HCT116 (cell line): ENCODE results near the gene CIP2A. TPM values are rescaled to one million over a fixed set of nuclear protein-coding genes. Genes with fewer than 3 reads are reported as not detected.

Source experiments
- ATAC-seq: fragments of 200-7000 bp; cut with Tn5 transposase; 2 replicates; pipeline ENCODE4 v1.9.1; 2020; ENCODE audit warnings: mild to moderate bottlenecking, moderate library complexity
- BruUV-seq: library from RNA; stranded (reverse); fragments of 400-500 nt; replicated peaks from 2 replicates; lab custom pipeline; 2021; lab: Mats Ljungman, UMichigan
- CTCF ChIA-PET: fragments of 300-600 bp; sonication (Branson Sonifier 250); formaldehyde crosslinking; loops from one replicate; lab custom pipeline; 2021; ENCODE audit warnings: antibody characterized with exemption; lab: Charles Lee
- POLR2A ChIA-PET: fragments of 300-600, 350-600 bp; sonication (Branson Sonifier 250); formaldehyde crosslinking; loops from one replicate; lab custom pipeline; 2021; ENCODE audit warnings: antibody characterized with exemption; lab: Charles Lee
- RAD21 ChIA-PET, 2 experiments: fragments of 300-600 bp; sonication (Branson Sonifier 250); formaldehyde crosslinking; loops; one replicate each; lab custom pipeline; 2023; ENCODE audit warnings: low total read pairs in 2 of 2; ENCODE audit not compliant: uncharacterized antibody in 2 of 2, unreplicated experiment in 2 of 2, low non-redundant PET in 1 of 2; lab: Charles Lee
- DNase-seq: peaks from one replicate; pipeline ENCODE4 v3.0.0-alpha.2; 2010; ENCODE audit warnings: low read depth, low spot score
- H2AFZ ChIP-seq: fragments of 200-600 bp; shearing (Covaris generic), sonication (generic); 2 replicates; pipeline ENCODE4 v1.6.1; 2017; ENCODE audit warnings: low read depth, mixed run types, mixed read lengths, antibody characterized with exemption, low read length; ENCODE audit not compliant: poor library complexity, severe bottlenecking
- H3K27ac ChIP-seq: 2 replicates; pipeline ENCODE4 v1.5.1; 2012; ENCODE audit warnings: low read depth, low read length
- H3K27me3 ChIP-seq: fragments of 200-600 bp; sonication (generic); 2 replicates; pipeline ENCODE4 v1.6.1; 2016; ENCODE audit warnings: mixed run types, low read length, mixed read lengths; ENCODE audit not compliant: insufficient read depth
- H3K36me3 ChIP-seq, 2 experiments: fragments of 200-500 bp in 1 of 2; fragments of 200-600 bp in 1 of 2; sonication (Bioruptor generic) in 1 of 2; sonication (generic) in 1 of 2; 2 replicates each; pipeline versions ENCODE4 v1.5.1 to v1.6.1; 2014 to 2016; ENCODE audit warnings: low read length in 2 of 2, inconsistent platforms in 1 of 2, mixed read lengths in 1 of 2, mixed run types in 1 of 2; ENCODE audit not compliant: insufficient read depth in 2 of 2, control insufficient read depth in 1 of 2
- H3K4me1 ChIP-seq, 2 experiments: fragments of 200-600 bp in 1 of 2; sonication (generic) in 1 of 2; 2 replicates each; pipeline versions ENCODE4 v1.5.1 to v1.6.1; 2012 to 2017; ENCODE audit warnings: low read length in 2 of 2, inconsistent platforms in 1 of 2, mild to moderate bottlenecking in 1 of 2, mixed read lengths in 1 of 2, mixed run types in 1 of 2, moderate library complexity in 1 of 2; ENCODE audit not compliant: insufficient read depth in 2 of 2, control insufficient read depth in 1 of 2
- H3K4me2 ChIP-seq: fragments of 200-600 bp; sonication (generic); 2 replicates; pipeline ENCODE4 v1.6.1; 2017; ENCODE audit warnings: mixed run types, low read length, mixed read lengths
- H3K4me3 ChIP-seq, 2 experiments: fragments of 200-600 bp in 1 of 2; sonication (generic) in 1 of 2; replicated peaks in 1 of 2; 2 replicates each; pipeline ENCODE4 v1.5.1; 2011 to 2016; ENCODE audit warnings: low read length in 2 of 2, control low read depth in 1 of 2, low read depth in 1 of 2, mild to moderate bottlenecking in 1 of 2, mixed read lengths in 1 of 2, mixed run types in 1 of 2
- H3K79me2 ChIP-seq: fragments of 200-600 bp; sonication (generic); 2 replicates; pipeline ENCODE4 v1.6.1; 2017; ENCODE audit warnings: mild to moderate bottlenecking, mixed run types, low read length, moderate library complexity, mixed read lengths; ENCODE audit not compliant: insufficient read depth
- H3K9ac ChIP-seq: fragments of 200-600 bp; sonication (generic); 2 replicates; pipeline ENCODE4 v1.6.1; 2016; ENCODE audit warnings: low read length, mixed read lengths
- H3K9me2 ChIP-seq: fragments of 200-600 bp; sonication (generic), shearing (Covaris generic); 2 replicates; pipeline ENCODE4 v1.6.1; 2017; ENCODE audit warnings: mixed run types, mild to moderate bottlenecking, moderate library complexity; ENCODE audit not compliant: insufficient read depth
- H3K9me3 ChIP-seq, 2 experiments: fragments of 200-500 bp in 1 of 2; fragments of 200-600 bp in 1 of 2; sonication (Bioruptor generic) in 1 of 2; sonication (generic) in 1 of 2; 2 replicates each; pipeline ENCODE4 v1.6.1; 2014 to 2017; ENCODE audit warnings: low read length in 2 of 2, mixed read lengths in 2 of 2, inconsistent platforms in 1 of 2, low read depth in 1 of 2, mild to moderate bottlenecking in 1 of 2, mixed run types in 1 of 2, moderate library complexity in 1 of 2; ENCODE audit not compliant: control insufficient read depth in 1 of 2, insufficient read depth in 1 of 2
- H4K20me1 ChIP-seq: fragments of 200-600 bp; sonication (generic), shearing (Covaris generic); 2 replicates; pipeline ENCODE4 v1.6.1; 2017; ENCODE audit warnings: mixed run types, mild to moderate bottlenecking, moderate library complexity; ENCODE audit not compliant: insufficient read depth
- CBX3 ChIP-seq: IDR thresholded peaks from 2 replicates; pipeline ENCODE4 v1.6.1; 2012; ENCODE audit warnings: low read depth
- CEBPB ChIP-seq: IDR thresholded peaks from 2 replicates; pipeline ENCODE4 v1.6.1; 2012; ENCODE audit warnings: low read depth
- EGR1 ChIP-seq: IDR thresholded peaks from 2 replicates; pipeline ENCODE4 v1.6.1; 2012; ENCODE audit warnings: low read depth
- ELF1 ChIP-seq: IDR thresholded peaks from 2 replicates; pipeline ENCODE4 v1.6.1; 2012; ENCODE audit warnings: low read depth, borderline replicate concordance
- EZH2 ChIP-seq: fragments of 200-600 bp; sonication (generic); IDR thresholded peaks from 2 replicates; pipeline ENCODE4 v1.6.1; 2017; ENCODE audit warnings: antibody characterized with exemption, mixed run types
- EZH2phosphoT487 ChIP-seq: fragments of 200-600 bp; IDR thresholded peaks from 2 replicates; pipeline ENCODE4 v1.6.1; 2018; ENCODE audit warnings: antibody characterized with exemption, borderline replicate concordance
- FOSL1 ChIP-seq: IDR thresholded peaks from 2 replicates; pipeline ENCODE4 v1.6.1; 2012; ENCODE audit warnings: low read depth
- JUND ChIP-seq: IDR thresholded peaks from 2 replicates; pipeline ENCODE4 v1.6.1; 2012
- POLR2A ChIP-seq: IDR thresholded peaks from 2 replicates; pipeline ENCODE4 v1.7.0; 2011; ENCODE audit warnings: borderline replicate concordance; ENCODE audit not compliant: insufficient read depth, insufficient read length; ENCODE audit errors: extremely low read depth
- POLR2AphosphoS5 ChIP-seq: IDR thresholded peaks from 2 replicates; pipeline ENCODE4 v1.6.1; 2011; ENCODE audit warnings: mild to moderate bottlenecking, low read depth, low read length, moderate library complexity
- SIN3A ChIP-seq: IDR thresholded peaks from 2 replicates; pipeline ENCODE4 v1.6.1; 2012; ENCODE audit warnings: low read depth
- SP1 ChIP-seq: IDR thresholded peaks from 2 replicates; pipeline ENCODE4 v1.6.1; 2012; ENCODE audit warnings: low read depth
- SRF ChIP-seq: IDR thresholded peaks from 2 replicates; pipeline ENCODE4 v1.6.1; 2012; ENCODE audit warnings: low read depth
- YY1 ChIP-seq: IDR thresholded peaks from 2 replicates; pipeline ENCODE4 v1.6.1; 2011; ENCODE audit warnings: low read length, low read depth, moderate library complexity, mild to moderate bottlenecking; ENCODE audit not compliant: insufficient replicate concordance; ENCODE audit errors: extremely low read depth
- ZFX ChIP-seq: fragments of 450-650 bp; IDR thresholded peaks from 2 replicates; pipeline ENCODE4 v1.6.1; 2017
- ZNF274 ChIP-seq: fragments of 200-500 bp; sonication (Bioruptor generic); IDR thresholded peaks from 2 replicates; pipeline ENCODE4 v1.6.1; 2014; ENCODE audit warnings: mild to moderate bottlenecking, low read depth, low read length, inconsistent platforms
- intact Hi-C: fragments of 100-400 bp; cut with micrococcal nuclease; formaldehyde crosslinking; loops from 2 replicates; pipeline ENCODE4 v1.10.0; 2022
- total RNA-seq: library from RNA; stranded (reverse); gene quantifications from one replicate; pipeline ENCODE4 v1.2.1, GENCODE V29; 2021; ENCODE audit not compliant: unreplicated experiment
- TF ChIP-seq, protein P1 (sequence below), 3 experiments: fragments of 200-600 bp in 1 of 3; sonication (generic) in 1 of 3; IDR thresholded peaks in 2 of 3; conservative IDR thresholded peaks in 1 of 3; 2 replicates each; pipeline ENCODE4 v1.5.1; 2012 to 2017; ENCODE audit warnings: low read depth in 2 of 3, low read length in 2 of 3, antibody characterized with exemption in 1 of 3, borderline replicate concordance in 1 of 3, control low read depth in 1 of 3, mild to moderate bottlenecking in 1 of 3, mixed read lengths in 1 of 3, mixed run types in 1 of 3, moderate library complexity in 1 of 3; ENCODE audit not compliant: insufficient read depth in 1 of 3
- TF ChIP-seq, protein P2 (sequence below): IDR thresholded peaks from 2 replicates; pipeline ENCODE4 v1.6.1; 2012
- TF ChIP-seq, protein P3 (sequence below): IDR thresholded peaks from 2 replicates; pipeline ENCODE4 v1.6.1; 2012
- TF ChIP-seq, protein P4 (sequence below): IDR thresholded peaks from 2 replicates; pipeline ENCODE4 v1.6.1; 2011; ENCODE audit warnings: mild to moderate bottlenecking, low read length, moderate library complexity; ENCODE audit not compliant: insufficient replicate concordance; ENCODE audit errors: extremely low read depth

The CIP2A gene
- total RNA-seq, 1 experiment from 2014 or later: 41.6 TPM

GRCh38 chr3:108527817-108528216 lies 61.4 kb downstream of the CIP2A start:
- Histone ChIP-seq H3K9me2 (no peaks in the 10 kb centered on the region), H3K4me2 (no peak overlapping the region), H4K20me1 (no peaks in the 10 kb centered on the region), H2AFZ (no peak overlapping the region), H3K9ac (no peak overlapping the region), H3K36me3 (no peaks in the 10 kb centered on the region), H3K4me1 (no peaks in the 10 kb centered on the region), H3K27me3 (no peaks in the 10 kb centered on the region), H3K79me2 (no peaks in the 10 kb centered on the region), H3K9me3 (no peaks in the 10 kb centered on the region), H3K4me3 (no peak overlapping the region), H3K27ac (no peak overlapping the region)
- intact Hi-C loops: no loop called here
- ChIA-PET POLR2A (no interaction called here), CTCF (no interaction called here), RAD21 (no interaction called here)
- DNase-seq (no peak), ATAC-seq (no peak)
- TF ChIP-seq SP1 (no peak), CBX3 (no peak), EGR1 (no peak)
- BruUV-seq: no TSS peak

- Histone ChIP-seq H2AFZ (no peak overlapping the region), H3K9me2 (no peaks in the 10 kb centered on the region), H3K4me1 (no peaks in the 10 kb centered on the region), H3K27me3 (no peaks in the 10 kb centered on the region), H3K4me2 (no peak overlapping the region), H3K36me3 (no peaks in the 10 kb centered on the region), H3K9ac (no peak overlapping the region), H3K79me2 (no peaks in the 10 kb centered on the region), H3K4me3 (no peak overlapping the region), H3K27ac (no peak overlapping the region), H3K9me3 (no peaks in the 10 kb centered on the region), H4K20me1 (no peaks in the 10 kb centered on the region)
- no TSS peak for BruUV-seq
- POLR2A ChIA-PET: no interaction called here
- DNase-seq: no peak
- TF ChIP-seq EZH2: no peak
- TF ChIP-seq JUND: no peak
- TF ChIP-seq POLR2A: no peak
- no peak for TF ChIP-seq SIN3A
- TF ChIP-seq, protein P1, sequence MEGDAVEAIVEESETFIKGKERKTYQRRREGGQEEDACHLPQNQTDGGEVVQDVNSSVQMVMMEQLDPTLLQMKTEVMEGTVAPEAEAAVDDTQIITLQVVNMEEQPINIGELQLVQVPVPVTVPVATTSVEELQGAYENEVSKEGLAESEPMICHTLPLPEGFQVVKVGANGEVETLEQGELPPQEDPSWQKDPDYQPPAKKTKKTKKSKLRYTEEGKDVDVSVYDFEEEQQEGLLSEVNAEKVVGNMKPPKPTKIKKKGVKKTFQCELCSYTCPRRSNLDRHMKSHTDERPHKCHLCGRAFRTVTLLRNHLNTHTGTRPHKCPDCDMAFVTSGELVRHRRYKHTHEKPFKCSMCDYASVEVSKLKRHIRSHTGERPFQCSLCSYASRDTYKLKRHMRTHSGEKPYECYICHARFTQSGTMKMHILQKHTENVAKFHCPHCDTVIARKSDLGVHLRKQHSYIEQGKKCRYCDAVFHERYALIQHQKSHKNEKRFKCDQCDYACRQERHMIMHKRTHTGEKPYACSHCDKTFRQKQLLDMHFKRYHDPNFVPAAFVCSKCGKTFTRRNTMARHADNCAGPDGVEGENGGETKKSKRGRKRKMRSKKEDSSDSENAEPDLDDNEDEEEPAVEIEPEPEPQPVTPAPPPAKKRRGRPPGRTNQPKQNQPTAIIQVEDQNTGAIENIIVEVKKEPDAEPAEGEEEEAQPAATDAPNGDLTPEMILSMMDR (IDR thresholded peaks at IDR 0.05 in 2 of 3, conservative IDR thresholded peaks at IDR 0.05 in 1 of 3; ENCODE audit: borderline replicate concordance in 1 of 3, insufficient read depth in 1 of 3, low read depth in 2 of 3, low read length in 2 of 3): no peak
- TF ChIP-seq CEBPB: no peak
- TF ChIP-seq EZH2phosphoT487: no peak
- no peak for TF ChIP-seq SRF
- TF ChIP-seq, protein P2, sequence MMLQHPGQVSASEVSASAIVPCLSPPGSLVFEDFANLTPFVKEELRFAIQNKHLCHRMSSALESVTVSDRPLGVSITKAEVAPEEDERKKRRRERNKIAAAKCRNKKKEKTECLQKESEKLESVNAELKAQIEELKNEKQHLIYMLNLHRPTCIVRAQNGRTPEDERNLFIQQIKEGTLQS: no peak
- TF ChIP-seq, protein P3, sequence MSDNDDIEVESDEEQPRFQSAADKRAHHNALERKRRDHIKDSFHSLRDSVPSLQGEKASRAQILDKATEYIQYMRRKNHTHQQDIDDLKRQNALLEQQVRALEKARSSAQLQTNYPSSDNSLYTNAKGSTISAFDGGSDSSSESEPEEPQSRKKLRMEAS: no peak
- no peak for TF ChIP-seq ZFX
- no peak for TF ChIP-seq ELF1
- no peak for TF ChIP-seq ZNF274
- TF ChIP-seq YY1: no peak
- no peak for TF ChIP-seq POLR2AphosphoS5
- TF ChIP-seq CBX3: no peak
- TF ChIP-seq FOSL1: no peak
- TF ChIP-seq, protein P4, sequence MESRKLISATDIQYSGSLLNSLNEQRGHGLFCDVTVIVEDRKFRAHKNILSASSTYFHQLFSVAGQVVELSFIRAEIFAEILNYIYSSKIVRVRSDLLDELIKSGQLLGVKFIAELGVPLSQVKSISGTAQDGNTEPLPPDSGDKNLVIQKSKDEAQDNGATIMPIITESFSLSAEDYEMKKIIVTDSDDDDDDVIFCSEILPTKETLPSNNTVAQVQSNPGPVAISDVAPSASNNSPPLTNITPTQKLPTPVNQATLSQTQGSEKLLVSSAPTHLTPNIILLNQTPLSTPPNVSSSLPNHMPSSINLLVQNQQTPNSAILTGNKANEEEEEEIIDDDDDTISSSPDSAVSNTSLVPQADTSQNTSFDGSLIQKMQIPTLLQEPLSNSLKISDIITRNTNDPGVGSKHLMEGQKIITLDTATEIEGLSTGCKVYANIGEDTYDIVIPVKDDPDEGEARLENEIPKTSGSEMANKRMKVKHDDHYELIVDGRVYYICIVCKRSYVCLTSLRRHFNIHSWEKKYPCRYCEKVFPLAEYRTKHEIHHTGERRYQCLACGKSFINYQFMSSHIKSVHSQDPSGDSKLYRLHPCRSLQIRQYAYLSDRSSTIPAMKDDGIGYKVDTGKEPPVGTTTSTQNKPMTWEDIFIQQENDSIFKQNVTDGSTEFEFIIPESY: no peak
- intact Hi-C loops: no loop called here
- RAD21 ChIA-PET: no interaction called here
- CTCF ChIA-PET: no interaction called here
- no peak for ATAC-seq
These were observed 62.1 kb downstream of the CIP2A start for GRCh38 chr3:108527109-108527508.
